Measurements from ENCODE around the gene ZNF823. TPM values are rescaled to one million over a fixed set of nuclear protein-coding genes. Genes with fewer than 3 reads are reported as not detected.
"Not testable (repeated sequence)": the region's sequence is repeated elsewhere in the genome, so short reads cannot be mapped to it uniquely, and the experiment has no call there.

Gene ZNF823
- polyA plus RNA-seq, 3 donors = 9.9 to 11.2 (median 10.7) TPM

DNA sequence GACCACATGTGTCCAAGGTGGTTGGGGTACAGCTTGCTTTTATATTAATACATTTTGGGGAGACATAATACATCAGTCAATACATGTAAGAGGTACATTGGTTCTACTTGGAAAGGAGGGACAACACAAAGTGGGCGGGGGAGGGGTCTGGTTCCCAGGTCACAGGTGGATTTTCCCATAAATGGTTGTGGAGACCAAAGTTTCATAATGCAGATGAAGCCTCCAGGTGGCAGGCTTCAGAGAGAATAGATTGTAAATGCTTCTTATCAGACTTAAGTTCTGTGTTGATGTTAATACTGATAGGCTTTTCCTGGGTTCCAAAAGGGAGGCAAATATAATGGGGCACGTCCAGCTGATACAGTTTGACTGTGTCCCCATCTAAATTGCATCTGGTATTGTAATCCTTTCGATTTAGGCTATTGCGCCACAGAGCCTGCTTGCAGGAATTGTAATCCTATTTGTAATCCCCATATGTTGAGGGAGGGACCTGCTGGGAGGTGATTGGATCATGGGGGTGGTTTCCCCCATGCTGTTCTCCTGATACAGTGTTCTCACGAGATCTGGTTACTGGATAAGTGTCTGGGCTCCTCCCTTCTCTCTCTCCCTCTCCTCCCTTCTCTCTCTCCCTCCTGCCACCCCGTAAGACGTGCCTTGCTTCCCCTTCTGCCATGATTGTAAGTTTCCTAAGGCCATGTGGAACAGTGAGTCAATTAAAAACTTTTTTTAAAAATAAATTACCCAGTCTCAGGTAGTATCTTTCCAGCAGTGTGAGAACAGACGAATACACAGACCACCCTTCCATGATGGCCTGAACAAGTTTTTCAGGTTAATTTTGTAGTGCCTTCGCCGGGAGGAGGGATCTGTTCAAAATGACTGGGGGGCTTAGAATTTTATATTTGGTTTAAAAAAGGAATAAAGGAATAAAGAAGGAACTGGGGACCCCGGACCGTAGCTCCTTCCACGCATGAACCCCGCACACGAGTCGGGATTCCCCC lies 44.9 kb downstream of the ZNF823 start:
- DNase-seq (ENCODE audit: extremely low read depth in 1 of 11, low read depth in 9 of 11, low spot score in 4 of 11) = peak in 3 of 11 donors; percentile 3 to 31 (median 6)

DNA sequence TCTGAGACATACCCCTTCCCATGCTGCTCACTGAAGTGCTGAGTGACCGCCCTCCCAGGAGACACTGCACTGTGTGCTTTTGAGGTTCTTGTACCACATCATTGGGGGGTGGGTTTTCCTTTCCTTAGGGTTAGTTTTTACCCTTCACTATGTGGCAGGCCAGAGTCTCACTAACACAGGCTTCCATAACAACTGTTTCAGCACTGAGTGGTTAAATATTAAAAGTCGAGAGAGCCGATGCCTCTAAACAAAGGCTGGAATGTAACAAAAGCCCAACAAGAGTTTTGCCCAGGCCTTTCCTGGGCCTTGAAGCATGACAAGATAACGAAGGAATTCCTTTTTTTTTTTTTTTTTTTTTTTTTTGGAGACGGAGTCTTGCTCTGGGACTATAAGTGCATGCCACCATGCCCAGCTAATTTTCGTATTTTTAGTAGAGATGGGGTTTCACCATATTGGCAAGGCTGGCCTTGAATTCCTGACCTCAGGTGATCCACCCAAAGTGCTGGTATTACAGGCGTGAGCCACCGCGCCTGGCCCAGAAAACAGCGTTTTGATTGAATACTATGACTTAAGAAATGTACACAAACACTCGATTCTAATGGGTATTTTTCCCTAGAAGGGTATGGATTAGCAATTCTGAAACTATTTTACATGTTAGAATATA lies 46.5 kb downstream of the ZNF823 start:
- peak in 4 of 11 donors; percentile 10 to 52 (median 30) for DNase-seq (ENCODE audit: extremely low read depth in 1 of 11, low read depth in 9 of 11, low spot score in 4 of 11)

DNA sequence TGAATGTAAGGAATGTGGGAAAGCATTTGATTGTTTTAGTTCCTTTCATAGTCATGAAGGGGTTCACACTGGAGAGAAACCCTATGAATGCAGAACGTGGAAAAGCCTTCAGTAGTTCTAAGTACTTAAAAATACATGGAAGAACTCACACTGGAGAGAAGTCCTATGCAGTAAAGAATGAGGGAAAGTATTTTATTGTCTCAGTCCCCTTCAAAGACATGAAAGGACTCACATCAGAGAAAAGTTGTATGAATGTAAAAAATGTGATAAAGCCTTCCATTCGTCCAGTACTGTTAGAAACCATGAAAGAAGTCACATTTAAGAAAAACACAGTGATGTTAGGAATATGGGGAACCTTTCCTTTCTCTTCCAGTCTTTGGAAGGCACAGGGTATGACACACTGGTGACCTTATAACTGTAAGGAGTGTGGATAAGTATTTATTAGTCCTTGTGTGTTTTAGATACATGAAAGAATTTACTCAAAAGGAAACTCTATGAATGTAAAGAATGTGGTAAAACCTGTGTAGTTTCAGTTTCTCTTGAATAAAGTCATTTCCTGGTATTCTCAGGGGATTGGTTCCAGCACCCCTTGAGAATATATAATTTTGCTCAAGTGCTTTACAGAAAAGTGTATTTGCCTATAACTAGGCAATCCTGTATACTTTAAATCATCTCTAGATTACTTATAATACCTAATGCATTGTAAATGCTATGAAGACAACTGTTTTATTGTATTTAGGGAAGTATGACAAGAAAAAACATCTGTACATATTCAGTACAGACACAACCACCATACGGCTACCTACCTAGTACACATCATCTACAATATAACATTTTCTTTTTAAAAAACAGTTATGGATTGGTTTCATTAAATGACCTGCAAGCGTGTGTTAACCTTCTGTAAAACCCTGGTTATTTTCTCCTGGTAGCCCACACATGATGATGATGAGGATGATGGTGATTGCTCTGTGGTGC lies 52.8 kb downstream of the ZNF823 start:
- no peak for DNase-seq (ENCODE audit: extremely low read depth in 1 of 11, low read depth in 9 of 11, low spot score in 4 of 11)

GRCh38 chr19:11684987-11685675 lies 53.6 kb downstream of the ZNF823 start:
- DNase-seq (ENCODE audit: extremely low read depth in 1 of 11, low read depth in 9 of 11, low spot score in 4 of 11) = no peak

GRCh38 chr19:11680689-11681302 lies 58.0 kb downstream of the ZNF823 start:
- no peak for DNase-seq (ENCODE audit: extremely low read depth in 1 of 11, low read depth in 9 of 11, low spot score in 4 of 11)

- DNase-seq (ENCODE audit: extremely low read depth in 1 of 11, low read depth in 9 of 11, low spot score in 4 of 11) = no peak
These were observed 60.2 kb downstream of the ZNF823 start for GRCh38 chr19:11678504-11678903.

GRCh38 chr19:11676661-11677600 lies 61.8 kb downstream of the ZNF823 start:
- DNase-seq (ENCODE audit: extremely low read depth in 1 of 11, low read depth in 9 of 11, low spot score in 4 of 11) = not testable (repeated sequence)

DNA sequence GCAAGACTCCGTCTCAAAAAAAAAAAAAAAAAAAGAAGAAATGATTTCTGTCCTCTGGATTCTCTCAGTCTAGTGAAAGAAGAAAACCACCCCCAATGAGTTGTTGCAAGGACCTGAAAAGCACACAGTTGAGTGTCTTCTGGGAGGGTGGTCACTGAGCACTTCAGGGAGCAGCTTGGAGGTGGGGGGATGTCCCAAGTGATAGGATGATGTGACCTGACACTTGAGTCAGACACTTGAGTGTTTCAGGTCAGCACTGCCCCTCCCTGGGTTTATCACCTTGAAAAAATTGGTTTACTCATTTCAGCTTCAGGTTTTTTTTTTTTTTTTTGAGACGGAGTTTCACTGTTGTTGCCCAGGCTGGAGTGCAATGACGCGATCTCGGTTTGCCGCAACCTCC lies 63.2 kb downstream of the ZNF823 start:
- DNase-seq (ENCODE audit: extremely low read depth in 1 of 11, low read depth in 9 of 11, low spot score in 4 of 11) = no peak

DNA sequence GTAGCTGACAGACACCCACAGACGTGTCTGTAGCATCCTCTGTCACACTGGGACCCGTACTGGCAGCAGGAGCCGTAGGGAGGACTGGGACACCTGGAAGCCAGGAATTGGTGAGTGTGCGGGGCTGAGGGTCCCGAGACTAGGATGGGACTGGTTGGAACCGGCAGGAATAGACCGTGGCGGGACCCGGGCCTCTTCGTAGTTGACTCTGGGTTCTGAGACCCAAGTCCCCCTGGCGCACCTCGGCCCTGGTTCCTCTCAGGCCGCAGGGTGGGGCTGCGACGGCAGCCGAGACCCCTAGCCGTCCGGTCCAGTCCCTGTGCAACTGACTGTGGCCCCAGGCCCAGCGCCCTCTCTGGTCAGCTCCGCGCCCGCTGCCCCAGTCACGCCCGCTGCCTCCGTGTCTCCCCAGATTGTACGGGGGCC lies 64.7 kb downstream of the ZNF823 start:
- no peak for DNase-seq (ENCODE audit: extremely low read depth in 1 of 11, low read depth in 9 of 11, low spot score in 4 of 11)

- peak in 10 of 11 donors; percentile 57 to 86 (median 73) for DNase-seq (ENCODE audit: extremely low read depth in 1 of 11, low read depth in 9 of 11, low spot score in 4 of 11)
These were observed 65.1 kb downstream of the ZNF823 start for GRCh38 chr19:11673608-11674041.

Other genes with a start within 250 kb of the ZNF823 start
- gene ZNF653, start 233.1 kb downstream of the ZNF823 start, polyA plus RNA-seq (ENCODE audit: insufficient read length in 3 of 3) = 10 to 100 TPM in 2 of 3 donors, 1 to 10 TPM in 1; 8.1 to 11.0 (median 10.7) TPM
- 10 to 100 TPM; 37.3 to 48.1 (median 39.0) TPM for gene ECSIT, start 209.8 kb downstream of the ZNF823 start, polyA plus RNA-seq (ENCODE audit: insufficient read length in 3 of 3)
- gene CNN1, start 200.1 kb downstream of the ZNF823 start, polyA plus RNA-seq (ENCODE audit: insufficient read length in 3 of 3) = 1 to 10 TPM; 4.3 to 4.5 (median 4.4) TPM
- gene ELOF1, start 179.7 kb downstream of the ZNF823 start, polyA plus RNA-seq (ENCODE audit: insufficient read length in 3 of 3) = 10 to 100 TPM; 41.9 to 56.4 (median 52.7) TPM
- gene ACP5, start 161.3 kb downstream of the ZNF823 start, polyA plus RNA-seq (ENCODE audit: insufficient read length in 3 of 3) = 10 to 100 TPM; 12.3 to 21.6 (median 12.9) TPM
- gene ZNF627, start 141.5 kb downstream of the ZNF823 start, polyA plus RNA-seq (ENCODE audit: insufficient read length in 3 of 3) = 10 to 100 TPM; 38.8 to 44.5 (median 40.7) TPM
- 10 to 100 TPM; 13.5 to 18.4 (median 15.6) TPM for gene ZNF441, start 28.1 kb upstream of the ZNF823 start, polyA plus RNA-seq (ENCODE audit: insufficient read length in 3 of 3)
- 1 to 10 TPM; 3.8 to 4.8 (median 4.0) TPM for gene ZNF491, start 59.6 kb upstream of the ZNF823 start, polyA plus RNA-seq (ENCODE audit: insufficient read length in 3 of 3)
- gene ZNF440, start 75.3 kb upstream of the ZNF823 start, polyA plus RNA-seq (ENCODE audit: insufficient read length in 3 of 3) = 10 to 100 TPM; 12.7 to 21.5 (median 15.6) TPM
- gene ZNF439, start 109.8 kb upstream of the ZNF823 start, polyA plus RNA-seq (ENCODE audit: insufficient read length in 3 of 3) = 10 to 100 TPM; 17.5 to 27.4 (median 24.0) TPM
- 10 to 100 TPM; 17.4 to 27.5 (median 19.1) TPM for gene ZNF69, start 148.8 kb upstream of the ZNF823 start, polyA plus RNA-seq (ENCODE audit: insufficient read length in 3 of 3)
- 10 to 100 TPM; 13.1 to 25.3 (median 18.3) TPM for gene ZNF700, start 186.2 kb upstream of the ZNF823 start, polyA plus RNA-seq (ENCODE audit: insufficient read length in 3 of 3)
- gene ZNF763, start 226.1 kb upstream of the ZNF823 start, polyA plus RNA-seq (ENCODE audit: insufficient read length in 3 of 3) = 10 to 100 TPM in 1 of 3 donors, 1 to 10 TPM in 2; 6.6 to 11.7 (median 9.1) TPM

Measured in renal cortex interstitium (tissue), 11 donors.